Esophagus (tissue), 2 donors: Measurements from ENCODE around the gene P2RX7. TPM values are rescaled to one million over a fixed set of nuclear protein-coding genes. Genes with fewer than 3 reads are reported as not detected.

Source experiments
- H3K27ac ChIP-seq, 2 donors: one replicate each; pipeline ENCODE4 v1.5.1; 2013; ENCODE audit warnings: low read depth in 2 of 2, mild to moderate bottlenecking in 2 of 2, inconsistent platforms in 1 of 2, low read length in 1 of 2, moderate library complexity in 1 of 2
- H3K27me3 ChIP-seq, 2 donors: one replicate each; pipeline ENCODE4 v1.6.1; 2013; ENCODE audit warnings: low read length in 2 of 2, control low read depth in 1 of 2, mild to moderate bottlenecking in 1 of 2; ENCODE audit not compliant: insufficient read depth in 2 of 2, control insufficient read depth in 1 of 2
- H3K36me3 ChIP-seq, 2 donors: one replicate each; pipeline ENCODE4 v1.6.1; 2013; ENCODE audit warnings: low read length in 1 of 2; ENCODE audit not compliant: control insufficient read depth in 2 of 2, insufficient read depth in 2 of 2
- H3K4me1 ChIP-seq, 2 donors: one replicate each; pipeline ENCODE4 v1.6.1; 2013; ENCODE audit warnings: low read length in 1 of 2; ENCODE audit not compliant: control insufficient read depth in 2 of 2, insufficient read depth in 2 of 2
- H3K4me3 ChIP-seq, 2 donors: one replicate each; pipeline ENCODE4 v1.5.1; 2013; ENCODE audit warnings: low read length in 2 of 2, mild to moderate bottlenecking in 2 of 2, low read depth in 1 of 2, moderate library complexity in 1 of 2
- H3K9me3 ChIP-seq, 2 donors: one replicate each; pipeline ENCODE4 v1.6.1; 2013; ENCODE audit warnings: mild to moderate bottlenecking in 2 of 2, low read depth in 1 of 2, low read length in 1 of 2, moderate library complexity in 1 of 2; ENCODE audit not compliant: control insufficient read depth in 2 of 2, insufficient read depth in 1 of 2
- WGBS, 2 donors: extraction: QIAGEN DNeasy Blood & Tissue Kit; methylation state at CpG; one replicate each; pipeline ENCODE4 v1.1.7; 2013; 5-methylcytosine and 5-hydroxymethylcytosine counted together
- polyA plus RNA-seq, 2 donors: library from polyadenylated mRNA; stranded (reverse); fragments of 200-250 nt; gene quantifications; one replicate each; pipeline ENCODE4 v1.2.3, GENCODE V29; 2013
- donor health status: healthy with polysubstance abuse.
- donor health status: Bipolar disorder and iron deficiency.

Gene P2RX7
- polyA plus RNA-seq, 2 donors = 1.2 to 2.5 TPM

GRCh38 chr12:121108492-121108891, 24.2 kb upstream of the P2RX7 start:
- H3K4me3 ChIP-seq = no peak overlapping the region
- H3K27me3 ChIP-seq = no peaks in the 10 kb centered on the region
- 64 to 76% methylated on average over 5 of the region's 5 CpGs for WGBS, 2 donors
- H3K4me1 ChIP-seq = no peaks in the 10 kb centered on the region
- H3K9me3 ChIP-seq = no peaks in the 10 kb centered on the region
- no peaks in the 10 kb centered on the region for H3K36me3 ChIP-seq
- H3K27ac ChIP-seq = no peak overlapping the region

GRCh38 chr12:121110211-121110940, 22.3 kb upstream of the P2RX7 start:
- no peaks in the 10 kb centered on the region for H3K4me1 ChIP-seq
- no peaks in the 10 kb centered on the region for H3K27me3 ChIP-seq
- H3K4me3 ChIP-seq = no peak overlapping the region
- H3K9me3 ChIP-seq = no peaks in the 10 kb centered on the region
- 56 to 60% methylated on average over 8 of the region's 8 CpGs for WGBS, 2 donors
- no peaks in the 10 kb centered on the region for H3K36me3 ChIP-seq
- no peak overlapping the region for H3K27ac ChIP-seq

GRCh38 chr12:121111684-121112083, 21.0 kb upstream of the P2RX7 start:
- WGBS, 2 donors = 74 to 79% methylated on average over 9 of the region's 9 CpGs
- no peaks in the 10 kb centered on the region for H3K4me1 ChIP-seq

GRCh38 chr12:121112496-121112895, 20.2 kb upstream of the P2RX7 start:
- no peaks in the 10 kb centered on the region for H3K9me3 ChIP-seq
- H3K4me3 ChIP-seq = no peak overlapping the region
- no peak overlapping the region for H3K27ac ChIP-seq
- 72 to 76% methylated on average over 4 of the region's 4 CpGs for WGBS, 2 donors
- H3K4me1 ChIP-seq = no peaks in the 10 kb centered on the region
- no peaks in the 10 kb centered on the region for H3K36me3 ChIP-seq
- no peaks in the 10 kb centered on the region for H3K27me3 ChIP-seq

More at GRCh38 chr12:121111684-121112083, 21.0 kb upstream of the P2RX7 start:
- Histone ChIP-seq H3K27ac (no peak overlapping the region), H3K36me3 (no peaks in the 10 kb centered on the region), H3K27me3 (no peaks in the 10 kb centered on the region), H3K4me3 (no peak overlapping the region), H3K9me3 (no peaks in the 10 kb centered on the region)

- Histone ChIP-seq H3K9me3 (no peaks in the 10 kb centered on the region), H3K27me3 (no peaks in the 10 kb centered on the region), H3K4me1 (no peaks in the 10 kb centered on the region), H3K4me3 (no peak overlapping the region), H3K27ac (no peak overlapping the region), H3K36me3 (no peaks in the 10 kb centered on the region)
- WGBS, 2 donors = 66 to 75% methylated on average over 4 of the region's 4 CpGs
These were observed 19.6 kb upstream of the P2RX7 start for GRCh38 chr12:121113057-121113456.

- no peaks in the 10 kb centered on the region for H3K36me3 ChIP-seq
- H3K9me3 ChIP-seq = no peaks in the 10 kb centered on the region
- H3K4me1 ChIP-seq = no peaks in the 10 kb centered on the region
- H3K4me3 ChIP-seq = no peak overlapping the region
- H3K27me3 ChIP-seq = no peaks in the 10 kb centered on the region
- WGBS, 2 donors = 40 to 44% methylated on average over 6 of the region's 6 CpGs
- H3K27ac ChIP-seq = no peak overlapping the region
These were observed 18.5 kb upstream of the P2RX7 start for GRCh38 chr12:121114019-121114639.

- WGBS, 2 donors = 31 to 51% methylated on average over 2 of the region's 2 CpGs
- Histone ChIP-seq H3K4me1 (no peaks in the 10 kb centered on the region), H3K9me3 (no peaks in the 10 kb centered on the region), H3K27me3 (no peaks in the 10 kb centered on the region), H3K36me3 (no peaks in the 10 kb centered on the region), H3K27ac (no peak overlapping the region), H3K4me3 (no peak overlapping the region)
These were observed 17.9 kb upstream of the P2RX7 start for GRCh38 chr12:121114806-121115205.

GRCh38 chr12:121115530-121115929, 17.1 kb upstream of the P2RX7 start:
- WGBS, 2 donors = 84 to 92% methylated on average over 4 of the region's 4 CpGs
- Histone ChIP-seq H3K4me3 (no peak overlapping the region), H3K36me3 (no peaks in the 10 kb centered on the region), H3K9me3 (no peaks in the 10 kb centered on the region), H3K27me3 (no peaks in the 10 kb centered on the region), H3K27ac (no peak overlapping the region), H3K4me1 (no peaks in the 10 kb centered on the region)

GRCh38 chr12:121116318-121117225, 16.1 kb upstream of the P2RX7 start:
- no peak overlapping the region for H3K27ac ChIP-seq
- H3K36me3 ChIP-seq = no peaks in the 10 kb centered on the region
- H3K4me1 ChIP-seq = no peaks in the 10 kb centered on the region
- WGBS, 2 donors = 69 to 77% methylated on average over 4 of the region's 4 CpGs
- no peaks in the 10 kb centered on the region for H3K27me3 ChIP-seq
- H3K4me3 ChIP-seq = no peak overlapping the region
- H3K9me3 ChIP-seq = no peaks in the 10 kb centered on the region
